ENCODE results near the gene LRP8. TPM values are rescaled to one million over a fixed set of nuclear protein-coding genes. Genes with fewer than 3 reads are reported as not detected.

The LRP8 gene
- total RNA-seq, 1 experiment from 2014 or later = 61.1 TPM

DNA sequence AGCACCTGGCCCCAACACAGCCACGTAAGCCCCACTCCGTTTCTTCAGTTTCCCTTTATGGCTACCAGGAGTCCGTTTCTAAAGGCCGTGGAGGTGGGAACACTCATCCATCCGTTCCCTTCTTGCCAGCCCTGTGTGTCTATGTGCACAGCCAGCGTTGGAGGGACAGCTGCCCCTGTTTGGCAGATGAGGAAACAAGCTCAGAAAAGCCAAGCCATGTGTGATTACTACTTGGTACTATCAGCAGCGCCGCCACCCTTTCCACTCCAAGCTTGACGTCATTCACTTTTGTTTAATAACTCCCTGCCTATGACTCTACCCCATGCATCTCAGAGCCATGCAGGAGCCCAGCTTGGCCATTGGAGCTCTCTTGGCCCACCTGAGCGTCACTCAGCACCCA is 3.5 kb downstream of the LRP8 start:
- DNase-seq (ENCODE audit: low spot score) = no peak

DNA sequence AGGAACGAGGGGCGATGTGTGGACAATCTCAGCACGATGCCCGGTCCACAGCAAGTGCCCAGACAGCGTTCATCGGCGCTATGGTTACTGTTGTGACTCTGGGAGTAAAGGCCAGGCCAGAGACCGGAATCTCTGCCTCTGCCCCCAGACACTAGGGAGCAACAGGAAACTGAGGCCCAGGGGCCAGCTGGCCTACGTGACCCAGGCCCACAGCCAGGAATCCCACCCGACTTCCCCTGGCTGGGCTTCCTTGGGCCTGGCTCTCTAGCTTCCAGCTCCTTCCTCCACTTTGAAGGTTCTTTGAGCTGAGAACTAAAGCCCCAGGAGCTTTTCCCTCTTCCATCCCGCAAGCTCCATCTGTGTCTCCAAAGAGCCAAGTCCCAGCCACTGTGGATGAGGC is 4.6 kb downstream of the LRP8 start:
- no peak for DNase-seq (ENCODE audit: low spot score)

DNA sequence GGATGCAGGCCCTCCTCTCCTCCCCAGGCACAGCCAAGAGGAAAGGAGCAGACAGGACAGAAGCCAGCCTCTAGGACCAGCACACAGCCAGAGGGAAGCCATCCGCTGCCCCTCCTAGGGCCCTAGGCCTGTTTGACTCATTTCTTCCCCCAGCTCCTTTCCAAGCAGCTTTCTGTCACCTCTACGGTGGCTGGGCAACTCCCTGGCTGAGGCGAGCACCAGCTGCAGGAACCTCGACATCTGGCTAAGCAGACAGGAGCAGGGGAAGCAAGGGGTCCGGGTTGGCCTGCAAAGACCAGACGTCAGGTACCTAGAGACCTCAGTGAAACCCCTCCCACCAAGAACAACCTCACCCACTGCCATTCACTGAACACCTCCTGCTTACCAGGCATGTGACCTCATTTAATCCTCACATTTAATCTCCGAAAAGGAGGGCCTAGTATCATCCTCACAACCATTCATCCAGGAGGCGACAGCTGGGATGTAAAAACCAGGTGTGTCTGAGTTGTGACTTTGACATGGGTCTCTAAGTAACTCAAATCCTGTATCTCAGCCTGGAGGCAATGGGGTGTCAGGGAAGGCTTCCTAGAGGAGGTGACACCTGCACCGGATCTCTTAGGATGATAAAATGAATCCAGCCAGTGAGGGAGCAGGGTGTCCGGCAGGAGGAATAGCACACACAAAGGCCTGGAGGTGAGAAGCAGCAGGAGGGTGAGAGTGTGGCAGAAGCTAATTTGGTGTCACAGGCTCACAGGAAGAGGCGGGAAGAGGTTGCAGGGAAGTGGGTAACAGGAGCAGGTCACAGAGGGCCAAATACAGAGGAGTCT is 5.9 kb downstream of the LRP8 start:
- DNase-seq (ENCODE audit: low spot score) = no peak

DNA sequence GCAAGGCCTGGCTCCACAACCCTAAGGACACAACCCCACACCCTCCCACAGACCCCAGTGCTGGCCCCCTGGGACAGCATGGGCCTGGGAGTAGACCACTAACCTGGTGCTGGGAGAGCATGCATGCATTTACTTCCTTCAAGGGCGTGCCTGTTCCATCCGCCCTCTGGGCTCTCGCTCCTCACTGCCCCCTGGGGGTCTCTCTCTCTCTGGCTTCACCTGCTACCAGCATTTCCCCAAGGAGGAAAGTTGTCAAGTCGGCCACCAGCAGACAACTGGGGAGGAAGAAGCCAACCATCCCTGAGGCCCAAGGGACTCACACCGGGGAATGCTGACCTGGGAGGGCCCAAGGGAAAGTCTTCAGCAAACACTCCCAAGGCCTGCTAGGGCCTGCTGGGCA is 6.5 kb downstream of the LRP8 start:
- no peak for DNase-seq (ENCODE audit: low spot score)

DNA sequence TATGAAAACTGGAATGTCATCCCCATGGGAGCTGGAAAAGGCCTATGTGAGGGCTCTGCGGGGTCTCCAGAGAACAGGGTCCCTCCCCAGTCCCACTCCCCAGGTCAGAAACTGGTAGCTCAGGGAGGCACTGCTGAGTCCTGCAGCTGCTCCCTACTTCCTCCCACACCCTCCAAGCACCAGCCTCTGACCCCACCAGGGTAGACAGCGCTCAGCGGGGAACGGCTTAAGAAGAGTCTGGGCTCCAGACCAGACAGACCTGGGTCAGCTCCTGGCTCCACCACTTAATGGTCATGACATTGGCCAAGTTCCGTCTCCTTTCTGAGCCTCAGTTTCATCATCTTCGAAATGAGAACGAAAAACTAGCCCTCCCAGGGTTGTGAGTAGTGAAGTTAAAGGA is 7.2 kb downstream of the LRP8 start:
- no peak for DNase-seq (ENCODE audit: low spot score)

DNA sequence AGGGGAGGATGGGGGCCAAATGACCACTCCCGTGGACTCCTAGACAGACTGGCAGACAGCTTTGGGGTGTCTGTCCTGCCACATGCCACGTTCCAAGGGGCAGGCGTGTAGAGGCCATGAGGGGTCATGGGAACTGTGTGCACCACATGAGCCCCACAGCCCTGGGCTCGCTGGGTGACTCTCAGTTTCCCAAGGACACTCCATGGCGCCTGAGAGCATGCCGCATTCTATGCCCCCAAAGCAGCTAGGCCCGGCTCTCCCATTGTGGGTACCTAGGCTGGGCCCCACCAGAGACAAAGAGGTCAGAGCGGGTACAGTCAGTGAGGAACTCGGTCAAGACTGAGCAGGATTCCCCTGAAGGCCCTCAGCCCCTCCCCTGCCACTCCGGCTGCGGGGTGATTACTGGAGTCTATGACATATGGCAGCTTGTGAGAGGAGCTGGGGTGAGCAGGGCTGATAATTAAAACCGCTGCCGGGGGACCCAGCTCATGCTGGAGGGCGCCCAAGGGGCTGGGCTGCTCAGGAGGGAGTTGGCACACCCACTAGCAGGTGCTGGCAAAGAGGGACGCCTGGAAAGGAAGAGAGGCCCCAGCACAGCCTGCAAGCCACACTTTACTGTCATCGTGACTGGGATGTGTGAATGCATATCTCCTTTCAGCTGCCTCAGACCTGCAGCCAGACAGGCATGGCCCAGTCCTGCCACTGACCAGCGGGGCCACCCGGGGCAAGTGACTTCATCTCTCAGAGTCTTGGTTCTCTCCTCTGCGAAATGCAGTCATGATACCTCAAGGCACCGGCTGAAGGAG is 8.4 kb downstream of the LRP8 start:
- DNase-seq (ENCODE audit: low spot score) = no peak

DNA sequence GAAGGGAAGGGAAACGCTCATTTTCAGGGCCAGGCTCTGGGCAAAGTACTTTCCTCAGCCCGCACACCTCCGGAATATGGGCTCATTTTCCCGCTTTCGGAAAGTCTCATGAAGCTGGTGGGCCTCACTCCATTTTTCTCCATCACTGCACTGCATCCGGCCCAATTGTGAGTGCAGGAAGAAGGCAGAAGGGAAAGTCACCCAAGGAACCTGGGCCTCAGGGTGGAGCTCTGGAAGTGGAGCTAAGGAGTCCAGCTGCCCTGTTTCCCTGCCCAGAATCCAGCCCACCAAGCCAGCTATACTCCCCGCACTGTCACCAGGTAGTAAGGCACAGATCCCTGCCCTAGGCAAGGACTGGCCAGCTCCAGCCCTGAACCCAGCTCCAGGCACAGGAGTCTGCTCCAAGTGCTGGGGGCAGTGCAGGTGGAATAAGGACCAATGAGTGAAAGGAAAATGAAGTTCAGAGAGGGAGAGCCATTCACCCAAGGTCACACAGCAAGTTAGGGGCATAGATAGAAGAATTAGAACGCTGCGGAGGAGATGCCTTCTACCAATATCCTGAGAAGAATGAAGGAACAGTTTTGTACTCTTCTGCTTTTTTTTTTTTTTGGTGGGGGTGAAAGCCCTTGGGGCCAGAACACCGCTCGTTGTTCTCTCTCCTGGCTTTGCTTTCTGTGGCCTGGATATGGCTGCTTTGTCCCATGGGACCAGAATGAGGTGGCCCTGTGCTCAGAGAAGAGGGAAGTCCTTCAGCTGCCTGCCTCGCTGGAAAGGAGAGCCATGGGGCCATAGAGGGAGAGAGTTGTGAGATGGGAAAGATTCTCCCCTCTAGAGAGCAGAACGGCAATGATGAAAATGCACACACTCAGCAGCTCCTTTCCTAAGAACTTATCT is 10.0 kb downstream of the LRP8 start:
- DNase-seq (ENCODE audit: low spot score) = no peak

DNA sequence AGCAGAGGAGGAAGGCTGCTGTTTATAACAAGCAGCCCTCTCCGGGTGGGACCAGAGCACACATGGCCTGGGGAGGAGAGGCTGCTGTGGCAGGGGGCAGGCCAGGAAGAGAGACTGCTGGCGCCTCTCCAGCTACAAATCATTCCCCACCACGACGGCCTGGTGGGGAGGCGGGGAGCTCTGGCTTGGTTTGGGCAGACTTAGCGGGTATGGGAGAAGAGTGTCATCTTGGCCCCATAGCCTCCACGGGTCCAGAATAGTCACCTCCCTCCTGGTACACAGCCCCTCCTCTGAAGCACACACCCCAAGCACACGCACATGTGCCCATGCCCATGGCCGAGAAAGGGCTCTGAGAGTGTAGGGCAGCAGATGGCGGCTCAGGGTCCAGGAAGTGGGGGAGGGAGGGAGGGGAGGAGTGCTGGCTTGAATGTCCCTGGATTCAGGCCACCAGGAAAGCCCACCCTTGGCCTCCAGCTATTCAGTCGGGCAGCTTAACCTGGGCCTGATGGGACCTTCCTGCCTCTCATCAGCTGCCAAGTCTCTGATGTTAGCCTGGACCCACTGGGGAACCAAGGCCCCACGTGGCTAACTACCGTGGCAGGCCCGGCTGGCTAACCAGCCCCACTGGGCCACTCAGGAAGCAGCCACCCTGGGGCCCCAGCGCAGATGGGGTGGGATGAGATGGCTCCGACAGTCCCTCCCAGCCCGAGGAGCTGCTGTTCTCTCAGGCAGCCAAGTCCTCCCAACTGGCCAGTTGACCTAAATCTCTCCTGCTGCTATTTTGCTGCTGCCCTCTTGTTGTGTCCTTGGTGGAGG is 10.9 kb downstream of the LRP8 start:
- DNase-seq (ENCODE audit: low spot score) = no peak

DNA sequence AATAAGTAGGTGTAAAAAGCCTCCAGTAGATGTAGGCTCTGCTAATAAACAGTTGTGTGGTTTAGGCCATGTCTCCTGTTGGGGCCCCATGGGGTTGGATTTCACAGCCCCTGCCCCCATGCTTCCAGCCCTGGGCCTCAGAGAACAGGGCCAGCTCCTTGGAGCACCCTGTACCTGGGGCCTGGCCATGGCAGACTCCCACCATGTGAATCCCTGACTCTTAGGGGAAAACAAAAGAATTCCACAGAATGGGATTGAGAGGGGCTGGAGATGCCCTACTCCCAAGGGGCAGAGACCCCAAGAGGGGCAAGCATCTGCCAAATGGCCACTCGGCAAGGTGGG is 11.5 kb downstream of the LRP8 start:
- no peak for DNase-seq (ENCODE audit: low spot score)

DNA sequence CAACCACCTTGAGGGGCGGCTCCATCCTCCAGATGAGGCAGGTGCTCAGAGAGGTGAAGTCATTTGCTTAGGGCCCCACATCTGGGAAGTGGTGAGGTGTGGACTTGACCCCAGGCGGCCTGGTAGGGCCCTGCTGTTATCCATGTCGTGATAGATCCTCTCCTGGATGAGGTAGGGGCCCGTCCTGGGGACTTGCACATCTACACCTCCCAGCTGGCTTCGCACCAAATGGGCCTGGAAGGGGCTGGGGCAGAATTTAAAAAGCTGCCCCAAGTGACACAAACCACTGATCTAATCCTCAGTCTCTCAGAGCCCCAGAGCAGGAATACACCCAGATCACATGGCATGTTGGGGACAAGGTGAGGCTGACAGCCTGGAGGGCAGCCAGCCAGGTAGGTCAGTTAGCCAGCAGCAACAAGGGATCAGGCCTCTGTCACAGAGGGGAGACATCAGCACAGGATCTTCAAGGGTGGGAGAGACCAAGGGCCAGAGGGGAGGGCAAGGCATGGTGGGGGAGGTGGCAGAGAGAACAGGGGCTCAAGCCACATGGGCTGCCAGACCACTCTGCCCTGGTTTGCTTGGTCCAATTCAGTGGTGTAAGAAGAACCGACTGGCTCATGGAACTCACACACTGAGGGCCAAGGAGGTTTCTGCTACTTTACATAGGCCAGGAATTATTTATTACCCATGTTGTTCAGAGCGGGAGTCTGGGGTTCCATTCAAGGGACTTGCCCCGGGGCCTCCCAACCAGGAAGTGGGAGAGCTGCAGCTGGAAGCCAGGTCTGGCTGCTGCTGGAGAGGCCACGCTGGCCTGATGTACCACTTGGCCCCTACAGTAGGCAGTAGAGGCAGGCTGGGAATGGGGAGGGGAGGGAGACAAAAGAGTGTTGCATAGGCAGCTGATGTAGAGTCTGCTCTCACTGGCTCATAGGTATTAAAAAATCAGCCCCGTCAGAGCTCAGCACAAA is 12.1 kb downstream of the LRP8 start:
- DNase-seq (ENCODE audit: low spot score) = peak; percentile 38

DNA sequence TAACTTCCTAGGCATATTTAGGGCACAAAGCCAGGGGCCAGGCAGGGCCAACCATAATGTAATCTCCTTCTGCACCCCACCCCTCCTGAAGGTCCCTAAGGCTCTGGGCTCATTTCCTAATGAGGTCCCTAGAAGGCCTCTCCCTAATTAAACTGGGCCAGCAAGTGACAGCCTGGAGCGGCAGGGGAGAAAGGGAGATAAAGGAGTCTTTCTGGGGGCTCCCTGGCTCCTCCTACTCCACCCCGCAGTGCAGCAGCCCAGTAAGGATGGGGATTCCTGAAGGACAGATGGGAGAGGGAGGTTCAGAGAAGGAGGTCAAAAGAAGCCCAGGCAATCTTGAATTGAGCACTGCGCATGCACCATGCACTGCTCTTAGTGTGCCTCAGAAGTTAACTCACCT is 12.8 kb downstream of the LRP8 start:
- no peak for DNase-seq (ENCODE audit: low spot score)

DNA sequence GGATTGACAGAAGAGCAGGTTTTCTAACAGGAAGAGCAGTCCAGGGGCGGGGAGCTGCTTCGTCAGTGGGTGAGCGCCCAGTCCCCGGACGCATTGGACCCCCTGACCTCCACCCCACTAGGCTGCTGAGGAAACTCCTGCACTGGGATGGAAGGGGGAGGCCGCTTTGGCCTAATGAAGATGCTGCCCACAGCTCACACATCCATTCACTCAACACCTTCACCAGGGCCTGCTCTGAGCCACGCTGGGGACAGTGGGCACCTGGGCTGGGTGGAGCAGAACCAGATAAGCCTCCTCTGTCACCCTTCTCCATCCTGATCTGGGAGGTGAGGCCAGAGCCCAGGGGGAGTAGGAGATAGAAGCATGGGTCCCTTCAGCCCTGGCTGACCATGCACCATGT is 13.3 kb downstream of the LRP8 start:
- no peak for DNase-seq (ENCODE audit: low spot score)

DNA sequence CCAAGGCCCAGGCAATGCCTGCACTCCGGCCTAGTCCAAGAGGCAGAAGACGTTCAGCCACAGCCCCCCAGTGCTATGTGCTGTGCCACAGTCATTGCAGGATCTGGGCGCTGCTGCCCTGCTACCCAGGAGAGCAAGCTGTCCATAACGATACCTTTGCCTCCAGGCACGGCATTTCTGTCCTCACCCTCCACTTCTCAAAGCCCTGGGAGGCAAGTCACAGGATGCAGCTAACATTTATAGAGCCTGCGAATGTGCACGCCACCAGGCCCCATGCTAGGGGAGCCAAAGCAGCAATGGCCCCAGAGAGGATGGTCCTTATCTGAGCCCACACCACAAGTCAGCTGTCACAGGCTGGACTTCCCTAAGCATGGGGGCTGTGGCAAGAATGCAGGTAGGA is 13.8 kb downstream of the LRP8 start:
- no peak for DNase-seq (ENCODE audit: low spot score)

DNA sequence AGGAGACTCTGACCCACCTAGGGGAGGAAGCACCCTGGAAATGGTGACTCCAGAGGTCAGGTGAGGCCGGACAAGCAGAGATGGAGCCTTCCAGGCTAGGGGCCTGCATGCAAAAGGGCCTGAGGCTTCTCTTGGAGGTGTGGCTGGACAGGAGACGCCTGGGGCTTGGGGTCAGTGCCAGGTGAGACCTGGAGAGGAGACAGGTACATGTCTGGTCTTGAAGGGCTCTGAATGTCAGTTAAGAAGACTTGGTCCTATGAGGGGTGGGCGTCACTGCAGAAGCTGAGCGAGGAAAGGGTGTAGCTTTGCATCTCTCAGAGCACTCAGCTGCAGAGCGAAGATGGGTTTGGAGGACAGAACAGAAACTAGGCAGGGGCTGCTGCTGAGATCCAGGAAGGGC is 14.3 kb downstream of the LRP8 start:
- no peak for DNase-seq (ENCODE audit: low spot score)

DNA sequence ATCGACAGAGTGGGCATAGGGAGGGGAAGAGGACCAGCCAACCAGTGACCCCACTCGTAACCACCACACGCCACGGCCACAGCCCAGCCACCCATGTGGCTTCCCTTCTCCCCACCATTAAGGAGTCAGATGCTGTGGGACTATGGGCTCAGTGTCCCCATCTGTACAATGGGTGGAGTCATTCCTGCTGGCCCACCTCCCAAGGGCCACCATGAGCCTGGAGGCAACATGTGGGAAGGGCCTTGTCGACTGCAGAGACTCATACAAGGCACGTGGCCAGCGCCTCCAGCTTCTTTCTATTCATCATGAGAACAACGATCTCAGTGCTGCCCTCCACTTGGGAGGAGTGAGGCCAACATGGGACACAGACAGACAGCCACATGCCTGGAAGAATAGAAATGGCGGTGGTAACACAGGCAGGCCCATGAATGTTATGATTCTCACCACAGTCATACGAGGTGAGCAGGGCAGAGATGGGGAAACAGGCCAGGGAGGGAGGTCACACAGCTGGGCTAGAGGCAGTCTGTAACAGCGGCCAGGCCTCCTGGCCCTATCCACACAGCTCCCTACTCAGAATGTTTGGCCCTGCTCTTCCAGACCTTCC is 16.1 kb downstream of the LRP8 start:
- no peak for DNase-seq (ENCODE audit: low spot score)

DNA sequence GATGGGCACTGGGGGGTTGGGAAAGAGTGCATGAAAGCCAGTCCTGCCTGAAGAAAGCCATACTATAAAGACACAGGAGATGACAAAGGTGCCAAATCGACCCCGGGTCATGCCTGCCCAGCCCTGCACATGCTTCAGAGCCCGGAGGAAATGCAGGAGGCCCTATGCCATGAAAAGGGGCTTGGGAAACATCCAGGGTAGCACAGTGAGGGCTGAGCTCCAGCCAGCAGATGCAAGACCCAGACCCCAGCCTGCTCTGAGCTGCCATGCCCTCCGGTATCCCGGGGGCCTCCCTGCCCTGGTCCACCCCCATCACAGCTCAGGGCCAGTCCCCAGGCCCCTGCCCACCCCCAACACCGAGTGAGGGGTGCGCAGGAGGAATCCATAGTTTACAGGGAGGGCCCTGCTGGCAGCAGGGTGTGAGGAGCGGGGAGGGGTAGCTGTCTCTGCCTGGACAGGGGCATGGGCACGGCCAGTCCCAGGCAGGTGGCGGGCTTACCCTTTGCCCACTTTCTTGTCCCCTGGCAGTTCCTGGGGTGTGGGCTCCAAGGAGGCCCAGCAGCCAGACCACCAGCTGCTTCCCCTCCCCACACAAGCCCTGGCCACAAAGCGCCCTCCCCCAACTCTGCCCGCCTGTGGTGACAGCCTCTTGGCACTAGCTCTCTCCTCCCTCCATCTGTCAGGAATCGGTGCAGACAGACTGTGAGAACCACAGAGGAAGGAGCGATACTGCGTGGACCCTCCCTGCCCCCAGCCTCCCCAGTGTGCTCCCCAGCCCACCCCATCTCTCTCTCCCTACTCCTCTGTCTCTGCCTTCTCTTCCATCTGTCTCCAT is 16.8 kb downstream of the LRP8 start:
- DNase-seq (ENCODE audit: low spot score) = no peak

DNA sequence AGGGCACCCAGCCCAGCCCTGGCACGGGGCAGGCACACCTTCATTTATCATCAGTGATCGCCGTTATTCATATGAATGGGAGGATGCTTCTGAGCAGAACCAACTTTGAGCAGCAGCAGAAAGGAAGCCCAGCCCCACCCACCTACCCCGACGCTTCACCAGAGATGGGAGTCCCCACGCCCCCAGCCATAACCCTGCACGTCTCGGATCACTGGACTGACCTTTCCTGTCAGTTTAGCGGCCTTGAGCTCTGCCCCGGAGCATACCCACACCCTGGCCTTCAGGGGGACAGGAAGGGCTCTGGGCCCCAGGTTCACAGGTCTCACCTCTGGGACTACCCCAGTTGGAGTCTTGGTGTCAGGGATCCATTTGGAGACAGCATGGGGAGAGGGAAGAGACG is 18.1 kb downstream of the LRP8 start:
- no peak for DNase-seq (ENCODE audit: low spot score)

DNA sequence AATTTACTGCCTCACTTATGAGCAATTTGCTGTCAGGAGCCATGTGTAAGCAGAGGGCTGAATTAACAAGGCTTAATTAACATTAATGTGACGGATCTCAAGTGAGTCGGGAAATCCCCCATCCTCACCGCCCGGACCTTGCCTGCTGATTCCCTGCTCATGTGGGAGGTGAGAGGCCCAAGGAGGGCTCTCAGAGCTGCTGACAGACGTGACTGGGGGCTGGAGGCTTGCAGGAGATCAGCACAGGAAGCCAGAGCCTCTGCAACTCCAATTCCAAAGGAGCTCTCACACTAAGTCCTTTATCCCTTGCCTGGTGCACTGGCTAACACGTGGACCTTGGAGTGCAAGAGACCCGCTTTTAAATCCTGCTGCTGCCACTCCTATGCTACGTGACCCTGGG is 19.4 kb downstream of the LRP8 start:
- DNase-seq (ENCODE audit: low spot score) = no peak

DNA sequence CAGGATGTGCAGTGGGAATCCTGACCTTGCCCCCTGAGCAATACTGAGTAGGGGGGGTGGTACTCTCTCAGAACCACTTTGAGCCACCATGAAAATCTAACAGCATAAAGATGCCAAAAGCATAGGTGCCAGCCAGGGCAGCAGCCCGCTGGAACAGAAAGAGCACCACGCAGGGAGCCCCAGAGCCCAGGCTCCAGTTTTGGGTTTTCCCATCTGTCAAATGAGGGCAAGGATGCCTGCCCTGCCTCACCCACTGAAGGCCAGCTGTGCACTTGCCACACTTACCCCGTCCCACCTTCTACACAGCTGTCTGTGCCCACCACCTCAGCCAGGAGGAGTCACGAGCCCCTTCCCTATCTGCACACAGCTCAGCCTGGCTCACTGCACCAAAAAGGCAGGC is 20.8 kb downstream of the LRP8 start:
- DNase-seq (ENCODE audit: low spot score) = no peak

Data from H4 (cell line).